Testis (tissue), 2 donors: ENCODE measurements around the gene LRRC8A.

Experiments used
- CTCF ChIP-seq, 3 experiments: fragments of 450-650 bp in 2 of 3; fragments of 200-600 bp in 1 of 3; sonication (generic) in 1 of 3; IDR thresholded peaks; one replicate each; pipeline ENCODE4 v1.5.1; 2016 to 2019; ENCODE audit warnings: antibody characterized with exemption in 3 of 3, mild to moderate bottlenecking in 2 of 3, moderate library complexity in 1 of 3
- POLR2A ChIP-seq: fragments of 450-650 bp; IDR thresholded peaks from one replicate; pipeline ENCODE4 v1.6.1; 2017; ENCODE audit warnings: antibody characterized with exemption, mild to moderate bottlenecking, moderate library complexity

DNA sequence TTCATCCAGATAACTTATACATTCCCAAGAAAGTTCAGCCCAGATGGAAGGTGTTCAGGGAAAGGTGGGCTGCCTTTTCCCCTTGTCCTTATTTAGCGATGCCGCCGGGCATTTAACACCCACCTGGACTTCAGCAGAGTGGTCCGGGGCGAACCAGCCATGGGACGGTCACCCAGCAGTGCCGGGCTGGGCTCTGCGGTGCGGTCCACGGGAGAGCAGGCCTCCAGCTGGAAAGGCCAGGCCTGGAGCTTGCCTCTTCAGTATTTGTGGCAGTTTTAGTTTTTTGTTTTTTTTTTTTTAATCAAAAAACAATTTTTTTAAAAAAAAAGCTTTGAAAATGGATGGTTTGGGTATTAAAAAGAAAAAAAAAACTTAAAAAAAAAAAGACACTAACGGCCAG is 34.8 kb downstream of the LRRC8A start:
- no peak for TF ChIP-seq CTCF (IDR thresholded peaks at IDR 0.05)
- no peak for TF ChIP-seq POLR2A
